ENCODE data around the gene SLC1A7. TPM values are rescaled to one million over a fixed set of nuclear protein-coding genes. Genes with fewer than 3 reads are reported as not detected.

The SLC1A7 gene
- total RNA-seq, 1 experiment from 2014 or later: 0.31 TPM

DNA sequence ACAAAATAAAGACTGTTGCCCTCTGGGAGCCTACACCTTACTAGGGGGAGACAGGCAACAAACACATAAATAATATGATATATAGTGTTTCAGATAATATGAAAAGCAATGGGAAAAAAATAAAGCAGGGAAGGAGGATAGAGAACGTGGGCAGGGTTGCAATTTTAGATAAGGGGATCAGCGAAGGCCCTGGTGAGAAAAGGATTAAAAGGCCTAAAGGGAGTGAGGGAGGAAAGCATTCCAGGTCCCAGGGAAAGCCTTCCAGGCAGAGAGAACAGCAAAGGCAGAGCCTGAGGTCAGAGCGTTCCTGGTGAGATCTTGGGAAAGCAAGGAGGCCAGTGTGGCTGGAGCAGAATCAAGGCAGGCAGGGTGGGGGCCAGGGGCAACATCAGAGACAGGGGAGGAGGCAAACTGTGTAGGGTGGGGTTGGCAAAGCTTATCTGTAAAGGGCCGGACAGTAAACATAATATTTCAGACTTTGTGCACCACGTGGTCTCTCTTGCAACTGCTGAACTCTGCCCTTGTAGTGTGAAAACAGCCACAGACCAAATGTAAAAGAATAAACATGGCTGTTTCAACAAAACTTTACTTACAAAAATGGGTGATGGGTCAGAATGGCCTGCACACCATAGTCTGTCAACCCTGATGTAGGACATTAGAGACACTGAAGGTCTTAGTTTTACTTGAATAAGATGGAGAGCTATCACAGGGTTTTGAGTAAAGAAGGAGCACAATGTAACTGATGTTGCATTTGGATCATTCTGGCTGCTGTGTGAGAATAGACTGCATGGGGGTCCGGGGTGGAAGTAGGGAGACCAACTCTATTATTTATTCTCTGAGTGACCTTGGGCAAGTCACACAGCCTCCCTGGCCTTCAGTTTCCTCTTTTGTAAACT, 40.9 kb upstream of the SLC1A7 start:
- H3K27ac ChIP-seq (ENCODE audit: low read length): no peak overlapping the region
- H3K4me1 ChIP-seq (ENCODE audit: control insufficient read depth, insufficient read depth, low read length): no peaks in the 10 kb centered on the region
- ChIA-PET POLR2A (no interaction called here), CTCF (interaction anchor here (0.6 kb wide), 1 partner anchor 11 kb away, joined by 3 read pairs; no protein-coding TSS in a partner anchor)
- no peak overlapping the region for H3K4me3 ChIP-seq (ENCODE audit: low read depth in 2 of 2, low read length in 2 of 2)
- no peaks in the 10 kb centered on the region for H3K27me3 ChIP-seq (ENCODE audit: control insufficient read depth, insufficient read depth, low read length)
- intact Hi-C loops (cut with micrococcal nuclease; ENCODE audit: unreplicated experiment): loop anchor here (10.0 kb wide), 1 partner anchor 279 kb away; no protein-coding TSS in a partner anchor
- H3K9me3 ChIP-seq (ENCODE audit: control insufficient read depth, insufficient read depth, low read depth, low read length): no peaks in the 10 kb centered on the region
- no peak for ATAC-seq
- no peak for DNase-seq (ENCODE audit: low read depth, low spot score)
- TF ChIP-seq SIN3A (IDR thresholded peaks at IDR 0.05; ENCODE audit: borderline replicate concordance, insufficient read depth, low read depth, low read length): no peak
- TF ChIP-seq, protein P1, sequence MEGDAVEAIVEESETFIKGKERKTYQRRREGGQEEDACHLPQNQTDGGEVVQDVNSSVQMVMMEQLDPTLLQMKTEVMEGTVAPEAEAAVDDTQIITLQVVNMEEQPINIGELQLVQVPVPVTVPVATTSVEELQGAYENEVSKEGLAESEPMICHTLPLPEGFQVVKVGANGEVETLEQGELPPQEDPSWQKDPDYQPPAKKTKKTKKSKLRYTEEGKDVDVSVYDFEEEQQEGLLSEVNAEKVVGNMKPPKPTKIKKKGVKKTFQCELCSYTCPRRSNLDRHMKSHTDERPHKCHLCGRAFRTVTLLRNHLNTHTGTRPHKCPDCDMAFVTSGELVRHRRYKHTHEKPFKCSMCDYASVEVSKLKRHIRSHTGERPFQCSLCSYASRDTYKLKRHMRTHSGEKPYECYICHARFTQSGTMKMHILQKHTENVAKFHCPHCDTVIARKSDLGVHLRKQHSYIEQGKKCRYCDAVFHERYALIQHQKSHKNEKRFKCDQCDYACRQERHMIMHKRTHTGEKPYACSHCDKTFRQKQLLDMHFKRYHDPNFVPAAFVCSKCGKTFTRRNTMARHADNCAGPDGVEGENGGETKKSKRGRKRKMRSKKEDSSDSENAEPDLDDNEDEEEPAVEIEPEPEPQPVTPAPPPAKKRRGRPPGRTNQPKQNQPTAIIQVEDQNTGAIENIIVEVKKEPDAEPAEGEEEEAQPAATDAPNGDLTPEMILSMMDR (IDR thresholded peaks at IDR 0.05): no peak
- no peak for TF ChIP-seq POLR2AphosphoS5 (IDR thresholded peaks at IDR 0.05; ENCODE audit: low read depth, low read length)
- TF ChIP-seq, protein P2, sequence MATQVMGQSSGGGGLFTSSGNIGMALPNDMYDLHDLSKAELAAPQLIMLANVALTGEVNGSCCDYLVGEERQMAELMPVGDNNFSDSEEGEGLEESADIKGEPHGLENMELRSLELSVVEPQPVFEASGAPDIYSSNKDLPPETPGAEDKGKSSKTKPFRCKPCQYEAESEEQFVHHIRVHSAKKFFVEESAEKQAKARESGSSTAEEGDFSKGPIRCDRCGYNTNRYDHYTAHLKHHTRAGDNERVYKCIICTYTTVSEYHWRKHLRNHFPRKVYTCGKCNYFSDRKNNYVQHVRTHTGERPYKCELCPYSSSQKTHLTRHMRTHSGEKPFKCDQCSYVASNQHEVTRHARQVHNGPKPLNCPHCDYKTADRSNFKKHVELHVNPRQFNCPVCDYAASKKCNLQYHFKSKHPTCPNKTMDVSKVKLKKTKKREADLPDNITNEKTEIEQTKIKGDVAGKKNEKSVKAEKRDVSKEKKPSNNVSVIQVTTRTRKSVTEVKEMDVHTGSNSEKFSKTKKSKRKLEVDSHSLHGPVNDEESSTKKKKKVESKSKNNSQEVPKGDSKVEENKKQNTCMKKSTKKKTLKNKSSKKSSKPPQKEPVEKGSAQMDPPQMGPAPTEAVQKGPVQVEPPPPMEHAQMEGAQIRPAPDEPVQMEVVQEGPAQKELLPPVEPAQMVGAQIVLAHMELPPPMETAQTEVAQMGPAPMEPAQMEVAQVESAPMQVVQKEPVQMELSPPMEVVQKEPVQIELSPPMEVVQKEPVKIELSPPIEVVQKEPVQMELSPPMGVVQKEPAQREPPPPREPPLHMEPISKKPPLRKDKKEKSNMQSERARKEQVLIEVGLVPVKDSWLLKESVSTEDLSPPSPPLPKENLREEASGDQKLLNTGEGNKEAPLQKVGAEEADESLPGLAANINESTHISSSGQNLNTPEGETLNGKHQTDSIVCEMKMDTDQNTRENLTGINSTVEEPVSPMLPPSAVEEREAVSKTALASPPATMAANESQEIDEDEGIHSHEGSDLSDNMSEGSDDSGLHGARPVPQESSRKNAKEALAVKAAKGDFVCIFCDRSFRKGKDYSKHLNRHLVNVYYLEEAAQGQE (IDR thresholded peaks at IDR 0.05; ENCODE audit: insufficient read depth in 1 of 2, low read depth in 2 of 2, low read length in 1 of 2): no peak
- no peak for TF ChIP-seq TCF7L2 (IDR thresholded peaks at IDR 0.05; ENCODE audit: low read depth, low read length)
- no TSS peak for BruUV-seq (replicated peaks)
- in situ Hi-C loops (cut with HindIII; ENCODE audit: low pct_unique_long_range_greater_than_20kb, low sequenced_read_pairs): no loop called here
- no peaks in the 10 kb centered on the region for H3K36me3 ChIP-seq (ENCODE audit: control insufficient read depth, insufficient read depth, low read length)

DNA sequence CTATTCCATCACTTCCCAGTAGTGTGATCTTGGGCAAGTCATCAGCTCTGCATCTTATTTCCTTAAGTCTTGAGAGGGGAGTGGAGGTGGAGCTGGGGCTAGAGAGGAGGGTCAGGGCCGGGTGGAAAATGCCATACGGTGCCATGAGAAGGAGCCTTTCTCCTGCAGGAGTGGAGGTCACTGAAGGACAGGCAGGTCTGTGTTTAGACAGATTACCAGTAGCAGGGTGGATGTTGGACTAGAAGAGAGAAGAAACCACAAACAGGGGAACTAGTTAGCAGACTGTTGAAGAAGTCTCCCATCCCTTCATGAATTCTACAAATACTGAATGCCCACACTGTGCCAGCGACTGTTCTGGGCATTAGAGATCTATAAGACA, 40.3 kb upstream of the SLC1A7 start:
- POLR2A ChIA-PET: no interaction called here

More for the DNA sequence above, 40.3 kb upstream of the SLC1A7 start:
- CTCF ChIA-PET: interaction anchor here (0.6 to 0.8 kb wide), 4 partner anchors 9 to 402 kb away, joined by 3 to 4 read pairs (median 3); no protein-coding TSS in a partner anchor
- Histone ChIP-seq H3K4me3 (ENCODE audit: low read depth in 2 of 2, low read length in 2 of 2) (no peak overlapping the region), H3K9me3 (ENCODE audit: control insufficient read depth, insufficient read depth, low read depth, low read length) (no peaks in the 10 kb centered on the region), H3K27ac (ENCODE audit: low read length) (no peak overlapping the region), H3K27me3 (ENCODE audit: control insufficient read depth, insufficient read depth, low read length) (no peaks in the 10 kb centered on the region), H3K4me1 (ENCODE audit: control insufficient read depth, insufficient read depth, low read length) (no peaks in the 10 kb centered on the region), H3K36me3 (ENCODE audit: control insufficient read depth, insufficient read depth, low read length) (no peaks in the 10 kb centered on the region)
- in situ Hi-C loops (cut with HindIII; ENCODE audit: low pct_unique_long_range_greater_than_20kb, low sequenced_read_pairs): no loop called here
- TF ChIP-seq, protein P2 (IDR thresholded peaks at IDR 0.05; ENCODE audit: insufficient read depth in 1 of 2, low read depth in 2 of 2, low read length in 1 of 2): no peak
- TF ChIP-seq SIN3A (IDR thresholded peaks at IDR 0.05; ENCODE audit: borderline replicate concordance, insufficient read depth, low read depth, low read length): no peak
- no peak for TF ChIP-seq POLR2AphosphoS5 (IDR thresholded peaks at IDR 0.05; ENCODE audit: low read depth, low read length)
- no peak for TF ChIP-seq TCF7L2 (IDR thresholded peaks at IDR 0.05; ENCODE audit: low read depth, low read length)
- intact Hi-C loops (cut with micrococcal nuclease; ENCODE audit: unreplicated experiment): loop anchor here (10.0 kb wide), 1 partner anchor 278 kb away; no protein-coding TSS in a partner anchor
- ATAC-seq: no peak
- no TSS peak for BruUV-seq (replicated peaks)
- no peak for DNase-seq (ENCODE audit: low read depth, low spot score)
